Prostate gland (tissue), 2 donors: ENCODE measurements around the gene MAGI2. TPM values are rescaled to one million over a fixed set of nuclear protein-coding genes. Genes with fewer than 3 reads are reported as not detected.

Experiments
- DNase-seq: peaks from one replicate; pipeline ENCODE4 v3.0.0-alpha.2; 2019; ENCODE audit warnings: low spot score
- H3K27ac ChIP-seq, 2 donors: fragments of 200-600 bp; sonication (generic); 2 replicates each; pipeline ENCODE4 v1.5.1; 2017 to 2019
- H3K27me3 ChIP-seq: fragments of 200-600 bp; sonication (generic); replicated peaks from 2 replicates; pipeline ENCODE4 v1.5.1; 2019; ENCODE audit not compliant: insufficient read depth
- H3K36me3 ChIP-seq, 2 donors: fragments of 200-600 bp; sonication (generic); 1 replicate in 1 of 2; 2 replicates in 1 of 2; pipeline versions ENCODE4 v1.5.1 to v1.8.1; 2017 to 2019
- H3K4me1 ChIP-seq: fragments of 200-600 bp; sonication (generic); replicated peaks from 2 replicates; pipeline ENCODE4 v1.5.1; 2019
- H3K4me3 ChIP-seq, 2 donors: fragments of 200-600 bp; sonication (generic); 2 replicates each; pipeline ENCODE4 v1.5.1; 2017 to 2019
- H3K9me3 ChIP-seq: fragments of 200-600 bp; sonication (generic); 2 replicates; pipeline ENCODE4 v1.5.1; 2017
- POLR2A ChIP-seq: fragments of 450-650 bp; IDR thresholded peaks from one replicate; pipeline ENCODE4 v1.6.1; 2016; ENCODE audit warnings: antibody characterized with exemption, mild to moderate bottlenecking
- POLR2AphosphoS5 ChIP-seq: sonication (generic); formaldehyde crosslinking; IDR thresholded peaks from one replicate; pipeline ENCODE4 v1.6.1; 2017; ENCODE audit warnings: antibody characterized with exemption
- WGBS: methylation state at CpG from one replicate; pipeline ENCODE4 v1.1.5; 2018; 5-methylcytosine and 5-hydroxymethylcytosine counted together
- intact Hi-C: fragments of 100-400 bp; cut with DNase I; formaldehyde crosslinking; loops from one replicate; pipeline ENCODE4 v1.14.2; 2022
- total RNA-seq, 2 donors: library from RNA; depleted of rRNA; stranded (reverse); fragments of >200 nt; gene quantifications; one replicate each; pipeline ENCODE4 v1.1.0, GENCODE V29; 2016
- TF ChIP-seq, protein P1 (sequence below), 4 experiments: fragments of 200-600 bp in 2 of 4; fragments of 450-650 bp in 2 of 4; sonication (generic) in 2 of 4; IDR thresholded peaks; 1 replicate in 3 of 4; 2 replicates in 1 of 4; pipeline ENCODE4 v1.5.1; 2016 to 2019; ENCODE audit warnings: antibody characterized with exemption in 4 of 4, mild to moderate bottlenecking in 2 of 4, moderate library complexity in 2 of 4

Gene MAGI2
- total RNA-seq, 2 donors from 2014 or later, result 27.1 to 31.3 TPM

DNA sequence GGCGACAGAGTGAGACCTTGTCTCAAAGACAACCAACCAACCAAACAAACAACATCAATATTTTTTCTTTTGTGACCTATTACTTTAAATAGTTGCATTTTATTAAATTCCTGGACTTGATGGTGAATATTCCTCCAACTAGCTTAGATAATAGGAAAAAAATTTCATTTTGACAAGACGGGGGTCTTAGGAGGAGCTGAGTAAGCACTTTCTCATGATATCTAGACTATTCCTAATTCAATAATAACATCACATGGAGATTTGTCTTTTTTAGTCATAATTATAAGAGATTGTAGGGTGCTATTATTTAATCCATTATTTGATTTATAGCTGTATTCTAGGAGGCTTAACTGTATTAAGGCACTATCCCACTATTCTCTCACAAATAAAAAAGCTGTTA, 952.4 kb downstream of the MAGI2 start:
- TF ChIP-seq POLR2AphosphoS5 (no peak), POLR2A (no peak)
- TF ChIP-seq, protein P1, sequence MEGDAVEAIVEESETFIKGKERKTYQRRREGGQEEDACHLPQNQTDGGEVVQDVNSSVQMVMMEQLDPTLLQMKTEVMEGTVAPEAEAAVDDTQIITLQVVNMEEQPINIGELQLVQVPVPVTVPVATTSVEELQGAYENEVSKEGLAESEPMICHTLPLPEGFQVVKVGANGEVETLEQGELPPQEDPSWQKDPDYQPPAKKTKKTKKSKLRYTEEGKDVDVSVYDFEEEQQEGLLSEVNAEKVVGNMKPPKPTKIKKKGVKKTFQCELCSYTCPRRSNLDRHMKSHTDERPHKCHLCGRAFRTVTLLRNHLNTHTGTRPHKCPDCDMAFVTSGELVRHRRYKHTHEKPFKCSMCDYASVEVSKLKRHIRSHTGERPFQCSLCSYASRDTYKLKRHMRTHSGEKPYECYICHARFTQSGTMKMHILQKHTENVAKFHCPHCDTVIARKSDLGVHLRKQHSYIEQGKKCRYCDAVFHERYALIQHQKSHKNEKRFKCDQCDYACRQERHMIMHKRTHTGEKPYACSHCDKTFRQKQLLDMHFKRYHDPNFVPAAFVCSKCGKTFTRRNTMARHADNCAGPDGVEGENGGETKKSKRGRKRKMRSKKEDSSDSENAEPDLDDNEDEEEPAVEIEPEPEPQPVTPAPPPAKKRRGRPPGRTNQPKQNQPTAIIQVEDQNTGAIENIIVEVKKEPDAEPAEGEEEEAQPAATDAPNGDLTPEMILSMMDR (IDR thresholded peaks at IDR 0.05), result no peak
- DNase-seq, result no peak
- Histone ChIP-seq H3K27ac (no peak overlapping the region), H3K4me3 (no peak overlapping the region), H3K9me3 (no peaks in the 10 kb centered on the region), H3K36me3 (no peaks in the 10 kb centered on the region), H3K4me1 (no peaks in the 10 kb centered on the region), H3K27me3 (no peaks in the 10 kb centered on the region)
- intact Hi-C loops, result no loop called here
- WGBS, result 96% methylated on average over 2 of the region's 2 CpGs

DNA sequence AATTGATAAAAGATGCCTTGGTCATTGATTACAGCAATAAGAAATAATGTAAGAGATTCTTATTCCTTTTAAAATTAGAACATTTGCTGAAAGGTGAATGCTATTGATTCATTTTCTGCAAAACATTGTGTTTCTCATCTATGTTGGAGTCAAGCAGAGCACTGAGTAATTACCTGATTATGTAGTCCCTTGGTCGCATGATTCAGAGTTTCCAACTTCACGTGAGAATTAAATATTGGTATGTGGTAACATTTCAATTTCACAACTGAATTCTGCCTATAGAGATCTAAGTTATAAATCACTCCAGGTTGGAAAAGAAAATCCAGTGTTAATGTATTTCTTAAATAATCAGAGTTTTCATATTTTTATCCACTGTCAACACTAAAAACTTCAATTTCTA, 953.5 kb downstream of the MAGI2 start:
- Histone ChIP-seq H3K27me3 (no peaks in the 10 kb centered on the region), H3K9me3 (no peaks in the 10 kb centered on the region), H3K4me3 (no peak overlapping the region), H3K36me3 (no peaks in the 10 kb centered on the region), H3K27ac (no peak overlapping the region), H3K4me1 (no peaks in the 10 kb centered on the region)
- TF ChIP-seq POLR2A (no peak), POLR2AphosphoS5 (no peak)
- TF ChIP-seq, protein P1 (IDR thresholded peaks at IDR 0.05), result no peak
- 89% methylated on average over 2 of the region's 2 CpGs for WGBS
- intact Hi-C loops, result loop anchor here (10.0 kb wide), 1 partner anchor 265 kb away; no protein-coding TSS in a partner anchor
- no peak for DNase-seq

DNA sequence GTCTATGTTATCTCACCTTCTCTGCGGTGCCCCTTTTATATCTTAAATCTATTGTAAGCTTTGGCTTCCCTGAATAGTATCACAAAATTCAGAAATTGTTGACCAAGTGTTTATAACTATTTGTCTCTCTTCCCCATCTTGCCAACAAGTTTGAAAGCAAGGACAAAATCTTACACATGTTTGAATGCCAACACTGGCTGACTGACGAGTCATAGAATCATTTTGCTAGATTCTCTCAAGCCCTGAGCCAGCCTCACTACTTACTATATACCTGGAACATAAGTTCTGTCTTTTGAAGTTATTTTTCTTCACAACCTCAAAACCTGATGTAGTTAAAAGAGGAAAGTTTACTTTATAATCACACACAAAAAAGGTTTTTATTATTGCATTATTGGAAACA, 954.2 kb downstream of the MAGI2 start:
- Histone ChIP-seq H3K9me3 (no peaks in the 10 kb centered on the region), H3K27me3 (no peaks in the 10 kb centered on the region), H3K4me1 (no peaks in the 10 kb centered on the region), H3K27ac (no peak overlapping the region), H3K4me3 (no peak overlapping the region), H3K36me3 (no peaks in the 10 kb centered on the region)
- 51% methylated on average over 2 of the region's 2 CpGs for WGBS
- TF ChIP-seq POLR2AphosphoS5 (no peak), POLR2A (no peak)
- TF ChIP-seq, protein P1 (IDR thresholded peaks at IDR 0.05), result no peak
- intact Hi-C loops, result loop anchor here (10.0 kb wide), 1 partner anchor 264 kb away; no protein-coding TSS in a partner anchor
- DNase-seq, result no peak

DNA sequence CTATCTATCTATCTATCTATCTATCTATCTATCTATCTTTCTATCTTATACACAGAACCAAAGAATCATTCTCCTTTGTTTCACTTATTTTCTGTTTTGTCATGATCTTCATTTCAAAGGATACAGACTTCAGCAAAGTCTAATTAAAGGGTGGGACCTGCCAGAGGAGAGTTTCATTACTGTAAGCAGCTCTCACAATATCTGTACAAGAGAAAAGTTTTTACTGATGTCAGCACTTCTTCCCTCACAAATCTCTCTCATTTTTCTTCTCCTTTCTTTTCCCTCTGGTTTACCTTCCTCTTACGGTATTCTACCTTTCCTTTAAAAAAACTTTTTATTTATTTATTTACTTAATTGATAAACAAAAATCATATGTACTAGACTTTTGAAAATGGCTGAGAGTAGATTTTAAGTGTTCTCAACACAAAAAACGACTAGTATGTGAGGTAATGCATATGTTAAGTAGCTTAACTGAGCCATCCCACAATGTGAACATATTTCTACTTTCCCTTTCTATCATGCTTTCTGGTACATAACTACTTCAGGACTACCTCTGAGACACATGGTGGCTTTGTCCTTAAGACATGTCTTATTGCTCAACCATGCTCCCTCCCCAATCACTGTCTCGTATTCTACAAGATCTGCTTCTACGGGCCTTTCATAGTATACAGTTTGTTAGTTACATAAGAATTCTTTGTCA, 955.6 kb downstream of the MAGI2 start:
- Histone ChIP-seq H3K27ac (no peak overlapping the region), H3K4me1 (no peaks in the 10 kb centered on the region), H3K36me3 (no peaks in the 10 kb centered on the region), H3K27me3 (no peaks in the 10 kb centered on the region), H3K9me3 (no peaks in the 10 kb centered on the region), H3K4me3 (no peak overlapping the region)
- intact Hi-C loops, result loop anchor here (10.0 kb wide), 1 partner anchor 263 kb away; no protein-coding TSS in a partner anchor
- 84% methylated on average over 4 of the region's 4 CpGs for WGBS
- no peak for DNase-seq
- no peak for TF ChIP-seq POLR2AphosphoS5
- TF ChIP-seq, protein P1 (IDR thresholded peaks at IDR 0.05), result no peak
- no peak for TF ChIP-seq POLR2A

DNA sequence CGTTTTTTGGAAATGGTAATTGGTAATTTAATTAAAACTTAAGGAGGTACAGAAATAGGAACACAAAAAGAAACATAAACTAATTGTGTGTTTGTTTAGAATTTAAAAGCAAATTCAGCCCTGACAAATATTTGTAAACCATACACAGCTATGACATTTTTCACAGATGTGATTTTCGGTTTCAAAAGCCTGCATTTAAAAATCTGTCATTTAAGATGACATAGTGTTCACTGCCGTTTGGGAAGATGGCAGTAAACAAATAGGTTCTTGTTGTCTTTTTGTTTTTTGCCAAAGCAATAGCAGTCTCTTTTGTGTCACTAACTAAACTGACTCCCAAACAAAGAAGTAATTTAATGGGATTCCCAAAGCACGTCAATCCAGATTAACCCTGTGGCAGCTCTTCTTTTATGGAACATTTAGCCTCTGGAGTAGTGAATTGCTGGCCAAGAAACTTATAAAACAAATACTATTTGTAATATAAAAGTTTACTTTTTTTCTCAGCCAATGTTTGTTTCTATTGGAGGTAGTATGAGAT, 957.3 kb downstream of the MAGI2 start:
- no peaks in the 10 kb centered on the region for H3K36me3 ChIP-seq
- no peaks in the 10 kb centered on the region for H3K4me1 ChIP-seq
- no peak overlapping the region for H3K27ac ChIP-seq
- H3K4me3 ChIP-seq, result no peak overlapping the region
- intact Hi-C loops, result loop anchor here (10.0 kb wide), 1 partner anchor 261 kb away; no protein-coding TSS in a partner anchor
- H3K27me3 ChIP-seq, result no peaks in the 10 kb centered on the region
- H3K9me3 ChIP-seq, result no peaks in the 10 kb centered on the region
- TF ChIP-seq POLR2A (no peak), POLR2AphosphoS5 (no peak)
- TF ChIP-seq, protein P1 (IDR thresholded peaks at IDR 0.05), result no peak
- DNase-seq, result no peak
- WGBS, result 38% methylated on average over 4 of the region's 4 CpGs
